ENCODE measurements around the gene LY86. TPM values are rescaled to one million over a fixed set of nuclear protein-coding genes. Genes with fewer than 3 reads are reported as not detected.

Gene LY86
- total RNA-seq, 1 donor from 2014 or later: not detected

GRCh38 chr6:6699741-6700367 lies 111.3 kb downstream of the LY86 start:
- TF ChIP-seq CTCF (conservative IDR thresholded peaks at IDR 0.05; ENCODE audit: low read depth, low read length): peak; percentile 18
- no peak overlapping the region for H3K4me3 ChIP-seq (ENCODE audit: low read depth, low read length)
- DNase-seq (ENCODE audit: low read depth): peak; percentile 92

- no peak overlapping the region for H3K4me3 ChIP-seq (ENCODE audit: low read depth, low read length)
- no peak for DNase-seq (ENCODE audit: low read depth)
- TF ChIP-seq CTCF (conservative IDR thresholded peaks at IDR 0.05; ENCODE audit: low read depth, low read length): no peak
Observed at GRCh38 chr6:6700407-6701270, 112.1 kb downstream of the LY86 start.

GRCh38 chr6:6701864-6702263 lies 113.3 kb downstream of the LY86 start:
- DNase-seq (ENCODE audit: low read depth): no peak
- H3K4me3 ChIP-seq (ENCODE audit: low read depth, low read length): no peak overlapping the region
- TF ChIP-seq CTCF (conservative IDR thresholded peaks at IDR 0.05; ENCODE audit: low read depth, low read length): no peak

- no peak for DNase-seq (ENCODE audit: low read depth)
- TF ChIP-seq CTCF (conservative IDR thresholded peaks at IDR 0.05; ENCODE audit: low read depth, low read length): no peak
- no peak overlapping the region for H3K4me3 ChIP-seq (ENCODE audit: low read depth, low read length)
Observed at GRCh38 chr6:6703699-6704098, 115.2 kb downstream of the LY86 start.

Data from epithelial cell of proximal tubule (primary cell).